CD14-positive monocyte (primary cell): ENCODE results near the gene C9. TPM values are rescaled to one million over a fixed set of nuclear protein-coding genes. Genes with fewer than 3 reads are reported as not detected.
"Not testable (repeated sequence)": the region's sequence is repeated elsewhere in the genome, so short reads cannot be mapped to it uniquely, and the experiment has no call there.

Source experiments
- DNase-seq, 3 donors: peaks; one replicate each; pipeline ENCODE4 v3.0.0-alpha.2; 2011 to 2022
- H2AFZ ChIP-seq: 2 replicates; pipeline ENCODE4 v1.6.0; 2012; ENCODE audit warnings: mild to moderate bottlenecking, low read depth, low read length, inconsistent platforms; ENCODE audit not compliant: insufficient read depth, poor library complexity, severe bottlenecking
- H3K27ac ChIP-seq, 2 donors: 1 replicate in 1 of 2; 2 replicates in 1 of 2; pipeline ENCODE4 v1.5.1; 2012 to 2013; ENCODE audit warnings: low read length in 2 of 2, control low read depth in 1 of 2, inconsistent platforms in 1 of 2, low read depth in 1 of 2, mild to moderate bottlenecking in 1 of 2
- H3K27me3 ChIP-seq, 2 donors: one replicate each; pipeline versions ENCODE4 v1.6.0 to v1.6.1; 2011 to 2013; ENCODE audit warnings: low read length in 2 of 2; ENCODE audit not compliant: control insufficient read depth in 2 of 2, insufficient read depth in 2 of 2
- H3K36me3 ChIP-seq, 2 donors: replicated peaks in 1 of 2; 1 replicate in 1 of 2; 2 replicates in 1 of 2; pipeline versions ENCODE4 v1.5.1 to v1.6.1; 2012 to 2013; ENCODE audit warnings: low read length in 2 of 2, control low read depth in 1 of 2, inconsistent platforms in 1 of 2, mild to moderate bottlenecking in 1 of 2; ENCODE audit not compliant: insufficient read depth in 2 of 2, control insufficient read depth in 1 of 2
- H3K4me1 ChIP-seq, 2 donors: 1 replicate in 1 of 2; 2 replicates in 1 of 2; pipeline versions ENCODE4 v1.5.1 to v1.6.1; 2012 to 2013; ENCODE audit warnings: low read length in 2 of 2, control low read depth in 1 of 2, inconsistent platforms in 1 of 2, mild to moderate bottlenecking in 1 of 2, moderate library complexity in 1 of 2; ENCODE audit not compliant: insufficient read depth in 2 of 2, control insufficient read depth in 1 of 2
- H3K4me2 ChIP-seq: replicated peaks from 2 replicates; pipeline ENCODE3; 2012; ENCODE audit warnings: low read length, moderate library complexity, mild to moderate bottlenecking; ENCODE audit not compliant: poor library complexity, severe bottlenecking; ENCODE audit errors: extremely low read depth
- H3K4me3 ChIP-seq, 3 experiments: fragments of 200-600 bp in 1 of 3; sonication (generic) in 1 of 3; replicated peaks in 1 of 3; 1 replicate in 2 of 3; 2 replicates in 1 of 3; pipeline ENCODE4 v1.5.1; 2011 to 2013; ENCODE audit warnings: low read length in 3 of 3, mild to moderate bottlenecking in 3 of 3, control low read depth in 2 of 3, low read depth in 2 of 3, inconsistent platforms in 1 of 3, moderate library complexity in 1 of 3
- H3K79me2 ChIP-seq: 2 replicates; pipeline ENCODE4 v1.6.0; 2012; ENCODE audit warnings: mild to moderate bottlenecking, control low read depth, inconsistent platforms, low read length, moderate library complexity; ENCODE audit not compliant: insufficient read depth
- H3K9ac ChIP-seq: 2 replicates; pipeline ENCODE4 v1.6.0; 2017; ENCODE audit warnings: low read length, mild to moderate bottlenecking; ENCODE audit not compliant: insufficient read depth, poor library complexity, severe bottlenecking
- H3K9me3 ChIP-seq, 2 donors: replicated peaks in 1 of 2; 1 replicate in 1 of 2; 2 replicates in 1 of 2; pipeline versions ENCODE4 v1.5.1 to v1.6.1; 2012 to 2013; ENCODE audit warnings: low read length in 2 of 2, control low read depth in 1 of 2; ENCODE audit not compliant: control insufficient read depth in 1 of 2, insufficient read depth in 1 of 2
- H4K20me1 ChIP-seq: 2 replicates; pipeline ENCODE4 v1.6.0; 2012; ENCODE audit warnings: mild to moderate bottlenecking, low read length, control low read depth, moderate library complexity; ENCODE audit not compliant: insufficient read depth
- H3K27ac Mint-ChIP-seq, 7 donors: one replicate each; pipeline ENCODE4 v1.8.0; 2020; ENCODE audit warnings: mild to moderate bottlenecking in 7 of 7, mixed read lengths in 7 of 7, moderate library complexity in 6 of 7, inconsistent platforms in 2 of 7
- H3K27me3 Mint-ChIP-seq, 3 donors: one replicate each; pipeline ENCODE4 v1.8.0; 2021 to 2022; ENCODE audit warnings: low read depth in 3 of 3, mild to moderate bottlenecking in 3 of 3, mixed read lengths in 3 of 3, moderate library complexity in 3 of 3, inconsistent platforms in 1 of 3
- H3K36me3 Mint-ChIP-seq, 2 donors: one replicate each; pipeline ENCODE4 v1.8.0; 2020; ENCODE audit warnings: mixed read lengths in 2 of 2, inconsistent platforms in 1 of 2, mild to moderate bottlenecking in 1 of 2
- H3K4me1 Mint-ChIP-seq: one replicate; pipeline ENCODE4 v1.8.0; 2020; ENCODE audit warnings: mild to moderate bottlenecking, mixed read lengths
- H3K4me3 Mint-ChIP-seq, 2 donors: one replicate each; pipeline ENCODE4 v1.8.0; 2020; ENCODE audit warnings: mild to moderate bottlenecking in 2 of 2, mixed read lengths in 2 of 2, moderate library complexity in 1 of 2
- H3K9me3 Mint-ChIP-seq, 7 donors: one replicate each; pipeline ENCODE4 v1.8.0; 2020 to 2022; ENCODE audit warnings: mixed read lengths in 7 of 7, mild to moderate bottlenecking in 6 of 7, moderate library complexity in 6 of 7, inconsistent platforms in 2 of 7
- CTCF ChIP-seq: fragments of 200-600 bp; IDR thresholded peaks from one replicate; pipeline ENCODE4 v1.8.0; 2022; ENCODE audit warnings: antibody characterized with exemption, mild to moderate bottlenecking
- WGBS: methylation state at CpG from one replicate; pipeline ENCODE4 v1.1.5; 2013; ENCODE audit warnings: missing lambda C conversion rate; ENCODE audit not compliant: insufficient coverage; 5-methylcytosine and 5-hydroxymethylcytosine counted together
- intact Hi-C, 2 donors: fragments of 100-400 bp; cut with micrococcal nuclease; formaldehyde crosslinking; loops; one replicate each; pipeline versions ENCODE4 v1.15.0 to v1.15.1; 2023
- polyA plus RNA-seq, 3 donors: library from polyadenylated mRNA; depleted of rRNA in 1 of 3; unstranded in 2 of 3; stranded (reverse) in 1 of 3; fragments of 300-500 nt in 2 of 3; fragments of >200 nt in 1 of 3; fragmentation: Illumina TruSeq in 2 of 3; gene quantifications; 1 replicate in 2 of 3; 2 replicates in 1 of 3; pipeline ENCODE4 v1.2.3, GENCODE V29; 2012 to 2021

The C9 gene
- polyA plus RNA-seq, 3 donors = not detected

- no peak overlapping the region for H3K9ac ChIP-seq
- Mint-ChIP-seq H3K36me3 (no peaks in the 10 kb centered on the region), H3K4me1 (no peaks in the 10 kb centered on the region), H3K4me3 (no peak overlapping the region), H3K27me3 (peaks cover 0 to 2% (median 2%) of the 10 kb centered on the region in 3 donors), H3K27ac (no peak overlapping the region), H3K9me3 (peaks cover 3 to 14% (median 5%) of the 10 kb centered on the region in 7 donors)
- no peaks in the 10 kb centered on the region for H3K27me3 ChIP-seq
- no peak for TF ChIP-seq CTCF
- no peak overlapping the region for H3K4me3 ChIP-seq
- H3K79me2 ChIP-seq = no peaks in the 10 kb centered on the region
- no peak for DNase-seq
- H3K4me2 ChIP-seq = no peak overlapping the region
- WGBS = 100% methylated on average over 3 of the region's 3 CpGs
- H3K36me3 ChIP-seq = no peaks in the 10 kb centered on the region
- H2AFZ ChIP-seq = no peak overlapping the region
- H3K27ac ChIP-seq = no peak overlapping the region
- intact Hi-C loops = no loop called here
- no peaks in the 10 kb centered on the region for H4K20me1 ChIP-seq
- H3K9me3 ChIP-seq = peaks cover 3 to 8% of the 10 kb centered on the region in 2 donors
- H3K4me1 ChIP-seq = no peaks in the 10 kb centered on the region
Observed at GRCh38 chr5:39319395-39319794, 44.9 kb downstream of the C9 start.

- H4K20me1 ChIP-seq, H3K27me3 Mint-ChIP-seq, H3K4me2 ChIP-seq, H3K27ac Mint-ChIP-seq, H3K36me3 ChIP-seq, DNase-seq, intact Hi-C loops, H3K79me2 ChIP-seq, H3K4me1 Mint-ChIP-seq, H3K4me3 Mint-ChIP-seq, H3K9ac ChIP-seq, H3K27me3 ChIP-seq, H3K4me1 ChIP-seq, H3K9me3 ChIP-seq, H3K27ac ChIP-seq, H3K36me3 Mint-ChIP-seq, H2AFZ ChIP-seq, H3K4me3 ChIP-seq: not testable (repeated sequence)
- peaks cover 3 to 14% (median 3%) of the 10 kb centered on the region in 7 donors for H3K9me3 Mint-ChIP-seq
- no CpG with 5 or more reads among the region's 3 CpGs for WGBS
Observed at GRCh38 chr5:39316464-39316863, 47.8 kb downstream of the C9 start.
